Measurements from ENCODE around the gene NTM.

Gene NTM

GRCh38 chr11:132254906-132255305, 884.5 kb downstream of the NTM start:
- DNase-seq = no peak

- DNase-seq = no peak
Measured at GRCh38 chr11:132256528-132257279, 886.3 kb downstream of the NTM start.

- DNase-seq = no peak
Measured at GRCh38 chr11:132257871-132258270, 887.5 kb downstream of the NTM start.

GRCh38 chr11:132258875-132259274, 888.5 kb downstream of the NTM start:
- no peak for DNase-seq

GRCh38 chr11:132260636-132261035, 890.2 kb downstream of the NTM start:
- DNase-seq = no peak

GRCh38 chr11:132263241-132263640, 892.8 kb downstream of the NTM start:
- no peak for DNase-seq

- DNase-seq = no peak
Measured at GRCh38 chr11:132263875-132264274, 893.5 kb downstream of the NTM start.

- no peak for DNase-seq
Measured at GRCh38 chr11:132264616-132265015, 894.2 kb downstream of the NTM start.

GRCh38 chr11:132278801-132279574, 908.6 kb downstream of the NTM start:
- no peak for DNase-seq

- no peak for DNase-seq
Measured at GRCh38 chr11:132284048-132284447, 913.6 kb downstream of the NTM start.

- DNase-seq = no peak
Measured at GRCh38 chr11:132284611-132285010, 914.2 kb downstream of the NTM start.

- no peak for DNase-seq
Measured at GRCh38 chr11:132285631-132286030, 915.2 kb downstream of the NTM start.

- no peak for DNase-seq
Measured at GRCh38 chr11:132286106-132286505, 915.7 kb downstream of the NTM start.

GRCh38 chr11:132288036-132288435, 917.6 kb downstream of the NTM start:
- DNase-seq = no peak

- DNase-seq = no peak
Measured at GRCh38 chr11:132289590-132290256, 919.3 kb downstream of the NTM start.

- no peak for DNase-seq
Measured at GRCh38 chr11:132293586-132293985, 923.2 kb downstream of the NTM start.

- DNase-seq = no peak
Measured at GRCh38 chr11:132296946-132297610, 926.7 kb downstream of the NTM start.

- no peak for DNase-seq
Measured at GRCh38 chr11:132298357-132298756, 927.9 kb downstream of the NTM start.

GRCh38 chr11:132300283-132300682, 929.9 kb downstream of the NTM start:
- DNase-seq = no peak

GRCh38 chr11:132301465-132301864, 931.0 kb downstream of the NTM start:
- DNase-seq = no peak

- no peak for DNase-seq
Measured at GRCh38 chr11:132301900-132302299, 931.5 kb downstream of the NTM start.

- no peak for DNase-seq
Measured at GRCh38 chr11:132307309-132308020, 937.0 kb downstream of the NTM start.

Measured in stimulated activated CD4-positive, alpha-beta T cell treated with anti-CD3 and anti-CD28 coated beads, Interleukin-1b, Interleukin-23, amount 100 ng/mL, for 48 hours (primary cell).